Uterus (tissue), 2 donors: Measurements from ENCODE around the gene CAVIN3.

Source experiments
- POLR2A ChIP-seq, 2 donors: fragments of 450-650 bp; IDR thresholded peaks; one replicate each; pipeline ENCODE4 v1.6.1; 2016; ENCODE audit warnings: antibody characterized with exemption in 2 of 2, mild to moderate bottlenecking in 1 of 2, moderate library complexity in 1 of 2
- TF ChIP-seq, protein P1 (sequence below), 4 experiments: fragments of 200-600 bp in 2 of 4; fragments of 450-650 bp in 2 of 4; sonication (generic) in 2 of 4; IDR thresholded peaks; one replicate each; pipeline ENCODE4 v1.5.1; 2016 to 2019; ENCODE audit warnings: antibody characterized with exemption in 4 of 4, mild to moderate bottlenecking in 2 of 4, moderate library complexity in 1 of 4

- TF ChIP-seq, protein P1, sequence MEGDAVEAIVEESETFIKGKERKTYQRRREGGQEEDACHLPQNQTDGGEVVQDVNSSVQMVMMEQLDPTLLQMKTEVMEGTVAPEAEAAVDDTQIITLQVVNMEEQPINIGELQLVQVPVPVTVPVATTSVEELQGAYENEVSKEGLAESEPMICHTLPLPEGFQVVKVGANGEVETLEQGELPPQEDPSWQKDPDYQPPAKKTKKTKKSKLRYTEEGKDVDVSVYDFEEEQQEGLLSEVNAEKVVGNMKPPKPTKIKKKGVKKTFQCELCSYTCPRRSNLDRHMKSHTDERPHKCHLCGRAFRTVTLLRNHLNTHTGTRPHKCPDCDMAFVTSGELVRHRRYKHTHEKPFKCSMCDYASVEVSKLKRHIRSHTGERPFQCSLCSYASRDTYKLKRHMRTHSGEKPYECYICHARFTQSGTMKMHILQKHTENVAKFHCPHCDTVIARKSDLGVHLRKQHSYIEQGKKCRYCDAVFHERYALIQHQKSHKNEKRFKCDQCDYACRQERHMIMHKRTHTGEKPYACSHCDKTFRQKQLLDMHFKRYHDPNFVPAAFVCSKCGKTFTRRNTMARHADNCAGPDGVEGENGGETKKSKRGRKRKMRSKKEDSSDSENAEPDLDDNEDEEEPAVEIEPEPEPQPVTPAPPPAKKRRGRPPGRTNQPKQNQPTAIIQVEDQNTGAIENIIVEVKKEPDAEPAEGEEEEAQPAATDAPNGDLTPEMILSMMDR (IDR thresholded peaks at IDR 0.05), result no peak
- TF ChIP-seq POLR2A (IDR thresholded peaks at IDR 0.05), result no peak
Measured at GRCh38 chr11:6305297-6305696, 15.0 kb downstream of the CAVIN3 start.
